Measurements from ENCODE around the gene ATP1B1.
A peak's percentile ranks its signal among the peaks of the same experiment; 100 is the strongest.

ATP1B1 gene

GRCh38 chr1:169090308-169090899 is 16.1 kb upstream of the ATP1B1 start:
- no peaks in the 10 kb centered on the region for H3K79me2 ChIP-seq (ENCODE audit: control insufficient read depth, insufficient read depth, low read length)
- H4K8ac ChIP-seq (ENCODE audit: low read depth, low read length), result no peak overlapping the region
- no CpG with 5 or more reads among the region's 4 CpGs for WGBS (ENCODE audit: extremely low coverage, insufficient coverage, low lambda C conversion rate)
- H3K23ac ChIP-seq (ENCODE audit: low read length), result no peak overlapping the region
- no peak overlapping the region for H4K5ac ChIP-seq (ENCODE audit: low read length)
- peak overlapping the region; percentile 8 for H3K4ac ChIP-seq (ENCODE audit: low read depth, low read length)
- no peak overlapping the region for H3K56ac ChIP-seq (ENCODE audit: low read length)
- H3K36me3 ChIP-seq (ENCODE audit: control insufficient read depth, insufficient read depth, low read length), result no peaks in the 10 kb centered on the region
- H3K18ac ChIP-seq (ENCODE audit: low read length), result no peak overlapping the region
- no peak overlapping the region for H3K9ac ChIP-seq (ENCODE audit: low read length)
- no peak for DNase-seq
- H3K4me2 ChIP-seq (ENCODE audit: low read length), result no peak overlapping the region
- no peak overlapping the region for H2BK15ac ChIP-seq (replicated peaks; ENCODE audit: low read depth)
- no peak overlapping the region for H2BK120ac ChIP-seq (ENCODE audit: low read depth, low read length)
- no peaks in the 10 kb centered on the region for H3K4me1 ChIP-seq (ENCODE audit: control insufficient read depth, low read depth, low read length)
- H3K27ac ChIP-seq (ENCODE audit: low read depth, low read length), result no peak overlapping the region
- no peaks in the 10 kb centered on the region for H3K27me3 ChIP-seq (ENCODE audit: insufficient read depth, low read length, poor library complexity)
- H3K4me3 ChIP-seq (ENCODE audit: low read length), result no peak overlapping the region
- H2AK5ac ChIP-seq (ENCODE audit: low read length), result no peak overlapping the region
- no peak overlapping the region for H2BK5ac ChIP-seq (ENCODE audit: low read length)
- H3K79me1 ChIP-seq (ENCODE audit: low read length), result no peaks in the 10 kb centered on the region

DNA sequence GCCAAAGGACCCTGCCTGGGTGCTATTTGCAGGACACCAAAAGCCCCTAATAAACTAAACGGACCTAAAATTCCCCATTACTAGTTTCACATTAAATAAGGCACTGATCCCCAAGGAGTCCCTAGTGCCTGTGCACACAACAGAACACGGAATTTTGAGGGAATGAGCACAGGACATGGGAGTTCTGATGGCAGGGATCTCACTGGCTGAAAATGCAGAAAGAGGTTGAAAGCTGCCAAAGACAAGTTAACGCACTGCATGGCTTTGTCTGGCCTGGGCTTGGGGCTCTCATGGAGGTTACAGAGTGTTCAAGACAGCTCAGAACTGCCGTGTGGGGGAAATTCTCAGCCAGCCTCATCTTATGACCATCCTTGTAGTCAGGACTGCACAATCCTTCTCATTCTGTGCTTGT is 15.6 kb upstream of the ATP1B1 start:
- no CpG with 5 or more reads among the region's 4 CpGs for WGBS (ENCODE audit: extremely low coverage, insufficient coverage, low lambda C conversion rate)
- Histone ChIP-seq H3K79me2 (ENCODE audit: control insufficient read depth, insufficient read depth, low read length) (no peaks in the 10 kb centered on the region), H4K5ac (ENCODE audit: low read length) (no peak overlapping the region), H2BK15ac (replicated peaks; ENCODE audit: low read depth) (no peak overlapping the region), H3K4me3 (ENCODE audit: low read length) (no peak overlapping the region), H3K79me1 (ENCODE audit: low read length) (no peaks in the 10 kb centered on the region), H2BK5ac (ENCODE audit: low read length) (no peak overlapping the region), H3K27ac (ENCODE audit: low read depth, low read length) (no peak overlapping the region), H3K4ac (ENCODE audit: low read depth, low read length) (no peak overlapping the region), H3K23ac (ENCODE audit: low read length) (no peak overlapping the region), H4K8ac (ENCODE audit: low read depth, low read length) (no peak overlapping the region), H3K9ac (ENCODE audit: low read length) (no peak overlapping the region), H3K36me3 (ENCODE audit: control insufficient read depth, insufficient read depth, low read length) (no peaks in the 10 kb centered on the region), H2AK5ac (ENCODE audit: low read length) (no peak overlapping the region), H3K56ac (ENCODE audit: low read length) (no peak overlapping the region), H3K4me2 (ENCODE audit: low read length) (no peak overlapping the region), H3K18ac (ENCODE audit: low read length) (no peak overlapping the region), H2BK120ac (ENCODE audit: low read depth, low read length) (no peak overlapping the region), H3K4me1 (ENCODE audit: control insufficient read depth, low read depth, low read length) (no peaks in the 10 kb centered on the region), H3K27me3 (ENCODE audit: insufficient read depth, low read length, poor library complexity) (no peaks in the 10 kb centered on the region)
- DNase-seq, result no peak

DNA sequence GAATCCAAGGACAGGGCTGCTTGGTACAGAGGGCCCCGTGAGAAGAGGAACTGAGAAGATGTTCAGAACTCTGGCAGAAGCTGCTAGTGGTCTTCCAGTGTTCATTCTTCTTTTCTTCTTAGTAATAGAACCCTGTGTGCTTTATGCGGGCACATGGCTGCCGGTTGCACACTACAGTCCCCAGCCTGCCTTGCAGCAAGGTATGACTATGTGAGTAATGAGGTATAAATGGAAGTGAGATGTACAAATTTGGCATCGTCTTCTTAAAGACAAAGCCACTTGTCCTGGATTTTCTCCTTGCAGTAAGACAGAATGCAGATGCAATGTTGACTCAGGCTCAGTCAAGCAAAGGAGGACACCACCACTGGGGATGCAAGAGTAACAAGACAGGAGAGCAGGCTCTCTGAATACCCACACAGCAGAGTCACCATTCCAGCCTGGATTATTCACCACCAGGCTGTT is 15.0 kb upstream of the ATP1B1 start:
- H3K4me2 ChIP-seq (ENCODE audit: low read length), result no peak overlapping the region
- no peak overlapping the region for H2BK5ac ChIP-seq (ENCODE audit: low read length)
- no peak overlapping the region for H3K9ac ChIP-seq (ENCODE audit: low read length)
- H3K4me1 ChIP-seq (ENCODE audit: control insufficient read depth, low read depth, low read length), result no peaks in the 10 kb centered on the region
- no peak overlapping the region for H2BK15ac ChIP-seq (replicated peaks; ENCODE audit: low read depth)
- H3K4ac ChIP-seq (ENCODE audit: low read depth, low read length), result no peak overlapping the region
- H3K18ac ChIP-seq (ENCODE audit: low read length), result no peak overlapping the region
- H4K5ac ChIP-seq (ENCODE audit: low read length), result no peak overlapping the region
- no peak overlapping the region for H2AK5ac ChIP-seq (ENCODE audit: low read length)
- no peaks in the 10 kb centered on the region for H3K36me3 ChIP-seq (ENCODE audit: control insufficient read depth, insufficient read depth, low read length)
- no peaks in the 10 kb centered on the region for H3K79me2 ChIP-seq (ENCODE audit: control insufficient read depth, insufficient read depth, low read length)
- H3K27me3 ChIP-seq (ENCODE audit: insufficient read depth, low read length, poor library complexity), result no peaks in the 10 kb centered on the region
- H3K56ac ChIP-seq (ENCODE audit: low read length), result no peak overlapping the region
- no peak for DNase-seq
- no CpG with 5 or more reads among the region's 4 CpGs for WGBS (ENCODE audit: extremely low coverage, insufficient coverage, low lambda C conversion rate)
- no peak overlapping the region for H3K27ac ChIP-seq (ENCODE audit: low read depth, low read length)
- H3K4me3 ChIP-seq (ENCODE audit: low read length), result no peak overlapping the region
- H4K8ac ChIP-seq (ENCODE audit: low read depth, low read length), result no peak overlapping the region
- H3K79me1 ChIP-seq (ENCODE audit: low read length), result no peaks in the 10 kb centered on the region
- H3K23ac ChIP-seq (ENCODE audit: low read length), result no peak overlapping the region
- H2BK120ac ChIP-seq (ENCODE audit: low read depth, low read length), result no peak overlapping the region

DNA sequence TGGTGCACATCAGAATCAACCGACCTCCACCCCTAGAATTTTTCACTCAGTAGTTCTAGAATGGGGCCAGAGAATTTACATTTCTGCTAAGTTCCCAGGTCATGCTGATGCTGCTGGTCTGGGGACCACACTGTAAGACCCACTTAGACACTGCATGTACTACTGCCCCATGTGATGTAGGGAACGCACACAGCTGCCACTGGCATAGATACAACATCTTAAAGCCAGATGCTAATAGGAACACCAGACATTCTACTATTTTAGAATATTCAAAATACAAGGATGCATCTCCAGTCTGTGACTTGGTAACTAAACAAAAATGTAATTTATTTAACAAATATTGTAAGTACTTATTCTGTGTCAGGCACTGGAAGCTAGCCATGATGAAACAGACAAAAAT is 14.1 kb upstream of the ATP1B1 start:
- H2BK5ac ChIP-seq (ENCODE audit: low read length), result no peak overlapping the region
- H3K4ac ChIP-seq (ENCODE audit: low read depth, low read length), result no peak overlapping the region
- H3K36me3 ChIP-seq (ENCODE audit: control insufficient read depth, insufficient read depth, low read length), result no peaks in the 10 kb centered on the region
- H3K79me2 ChIP-seq (ENCODE audit: control insufficient read depth, insufficient read depth, low read length), result no peaks in the 10 kb centered on the region
- no peaks in the 10 kb centered on the region for H3K27me3 ChIP-seq (ENCODE audit: insufficient read depth, low read length, poor library complexity)
- no peak overlapping the region for H3K4me3 ChIP-seq (ENCODE audit: low read length)
- no peak overlapping the region for H3K9ac ChIP-seq (ENCODE audit: low read length)
- no peak overlapping the region for H3K4me2 ChIP-seq (ENCODE audit: low read length)
- H2AK5ac ChIP-seq (ENCODE audit: low read length), result no peak overlapping the region
- no peak overlapping the region for H2BK120ac ChIP-seq (ENCODE audit: low read depth, low read length)
- WGBS (ENCODE audit: extremely low coverage, insufficient coverage, low lambda C conversion rate), result no CpG with 5 or more reads among the region's 2 CpGs
- no peaks in the 10 kb centered on the region for H3K79me1 ChIP-seq (ENCODE audit: low read length)
- no peak overlapping the region for H3K18ac ChIP-seq (ENCODE audit: low read length)
- no peak overlapping the region for H3K27ac ChIP-seq (ENCODE audit: low read depth, low read length)
- H3K56ac ChIP-seq (ENCODE audit: low read length), result no peak overlapping the region
- no peak overlapping the region for H3K23ac ChIP-seq (ENCODE audit: low read length)
- no peak for DNase-seq
- no peak overlapping the region for H4K8ac ChIP-seq (ENCODE audit: low read depth, low read length)
- H2BK15ac ChIP-seq (replicated peaks; ENCODE audit: low read depth), result no peak overlapping the region
- H4K5ac ChIP-seq (ENCODE audit: low read length), result no peak overlapping the region
- no peaks in the 10 kb centered on the region for H3K4me1 ChIP-seq (ENCODE audit: control insufficient read depth, low read depth, low read length)

DNA sequence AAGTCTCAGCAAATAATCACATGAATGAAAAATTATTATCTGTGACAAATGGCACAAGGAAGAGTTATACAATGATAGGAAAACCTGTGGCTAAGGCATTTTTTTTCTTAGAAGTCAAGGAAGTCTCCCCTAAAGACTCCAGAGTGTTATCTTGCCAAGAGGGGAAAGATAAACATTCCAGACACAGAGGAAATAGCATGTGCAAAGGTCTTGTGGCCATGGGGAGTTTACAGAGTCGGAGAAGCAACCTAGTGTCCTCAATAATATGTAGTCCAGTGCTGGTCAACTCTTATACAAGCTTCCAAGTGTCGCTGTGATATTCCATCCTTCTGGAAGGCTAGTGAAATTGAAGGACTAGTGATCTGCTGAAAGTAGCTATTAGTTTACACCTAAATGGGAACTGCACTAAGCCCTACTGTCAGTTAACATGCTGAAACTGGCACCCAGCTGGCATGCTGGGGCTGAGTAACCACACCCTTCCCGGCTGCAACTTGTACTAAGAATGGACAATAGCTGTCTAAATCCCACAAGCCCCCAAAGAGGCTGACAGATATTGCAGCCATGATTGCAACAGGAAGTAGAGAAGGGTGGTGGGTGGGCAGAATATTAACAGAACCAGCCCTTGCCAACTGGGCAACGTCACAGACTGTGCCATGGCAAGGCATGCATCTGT is 11.5 kb upstream of the ATP1B1 start:
- no peaks in the 10 kb centered on the region for H3K4me1 ChIP-seq (ENCODE audit: control insufficient read depth, low read depth, low read length)

DNA sequence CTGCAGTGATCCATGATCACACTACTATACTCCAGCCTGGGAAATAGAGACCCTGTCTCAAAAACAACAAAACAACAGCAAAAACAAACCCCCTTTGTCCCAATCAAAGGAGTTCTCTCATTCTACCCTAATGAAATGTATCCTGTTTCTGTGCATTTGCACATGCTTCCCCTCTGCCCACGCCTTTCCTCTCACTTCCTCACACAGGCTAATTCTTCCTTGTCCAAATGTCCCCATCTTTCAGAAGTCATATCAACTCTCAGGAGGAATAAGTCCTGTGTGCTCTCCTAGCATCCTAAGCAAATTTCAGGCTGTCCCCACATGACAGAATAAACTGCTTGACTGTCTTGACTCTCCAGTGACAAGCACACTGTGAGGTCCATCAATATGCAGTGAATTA is 8.1 kb upstream of the ATP1B1 start:
- no peak for DNase-seq
- Histone ChIP-seq H3K27me3 (ENCODE audit: insufficient read depth, low read length, poor library complexity) (no peaks in the 10 kb centered on the region), H3K4me1 (ENCODE audit: control insufficient read depth, low read depth, low read length) (peaks cover 1% of the 10 kb centered on the region), H2BK15ac (replicated peaks; ENCODE audit: low read depth) (no peak overlapping the region), H3K18ac (ENCODE audit: low read length) (no peak overlapping the region), H3K9ac (ENCODE audit: low read length) (no peak overlapping the region), H4K8ac (ENCODE audit: low read depth, low read length) (no peak overlapping the region), H3K27ac (ENCODE audit: low read depth, low read length) (no peak overlapping the region), H4K5ac (ENCODE audit: low read length) (no peak overlapping the region), H2AK5ac (ENCODE audit: low read length) (no peak overlapping the region), H3K36me3 (ENCODE audit: control insufficient read depth, insufficient read depth, low read length) (no peaks in the 10 kb centered on the region), H2BK120ac (ENCODE audit: low read depth, low read length) (no peak overlapping the region), H3K4ac (ENCODE audit: low read depth, low read length) (no peak overlapping the region), H3K4me3 (ENCODE audit: low read length) (no peak overlapping the region), H2BK5ac (ENCODE audit: low read length) (no peak overlapping the region), H3K4me2 (ENCODE audit: low read length) (no peak overlapping the region), H3K79me2 (ENCODE audit: control insufficient read depth, insufficient read depth, low read length) (no peaks in the 10 kb centered on the region), H3K79me1 (ENCODE audit: low read length) (no peaks in the 10 kb centered on the region), H3K56ac (ENCODE audit: low read length) (no peak overlapping the region), H3K23ac (ENCODE audit: low read length) (no peak overlapping the region)
- no CpG with 5 or more reads among the region's 1 CpG for WGBS (ENCODE audit: extremely low coverage, insufficient coverage, low lambda C conversion rate)

More for the DNA sequence above, 11.5 kb upstream of the ATP1B1 start:
- no peak overlapping the region for H2AK5ac ChIP-seq (ENCODE audit: low read length)
- H3K18ac ChIP-seq (ENCODE audit: low read length), result no peak overlapping the region
- no peak overlapping the region for H3K9ac ChIP-seq (ENCODE audit: low read length)
- no peak overlapping the region for H3K4me2 ChIP-seq (ENCODE audit: low read length)
- WGBS (ENCODE audit: extremely low coverage, insufficient coverage, low lambda C conversion rate), result no CpG with 5 or more reads among the region's 4 CpGs
- H3K36me3 ChIP-seq (ENCODE audit: control insufficient read depth, insufficient read depth, low read length), result no peaks in the 10 kb centered on the region
- no peak overlapping the region for H4K8ac ChIP-seq (ENCODE audit: low read depth, low read length)
- H3K79me1 ChIP-seq (ENCODE audit: low read length), result no peaks in the 10 kb centered on the region
- no peak overlapping the region for H3K23ac ChIP-seq (ENCODE audit: low read length)
- no peak overlapping the region for H2BK120ac ChIP-seq (ENCODE audit: low read depth, low read length)
- no peak overlapping the region for H2BK15ac ChIP-seq (replicated peaks; ENCODE audit: low read depth)
- no peak overlapping the region for H3K27ac ChIP-seq (ENCODE audit: low read depth, low read length)
- no peaks in the 10 kb centered on the region for H3K79me2 ChIP-seq (ENCODE audit: control insufficient read depth, insufficient read depth, low read length)
- no peaks in the 10 kb centered on the region for H3K27me3 ChIP-seq (ENCODE audit: insufficient read depth, low read length, poor library complexity)
- H3K4ac ChIP-seq (ENCODE audit: low read depth, low read length), result no peak overlapping the region
- no peak overlapping the region for H3K56ac ChIP-seq (ENCODE audit: low read length)
- H2BK5ac ChIP-seq (ENCODE audit: low read length), result no peak overlapping the region
- no peak overlapping the region for H4K5ac ChIP-seq (ENCODE audit: low read length)
- no peak for DNase-seq
- H3K4me3 ChIP-seq (ENCODE audit: low read length), result no peak overlapping the region

All from mesendoderm (in vitro differentiated cells).